ENCODE data around the gene GNAI3. TPM values are rescaled to one million over a fixed set of nuclear protein-coding genes. Genes with fewer than 3 reads are reported as not detected.
A peak's percentile ranks its signal among the peaks of the same experiment; 100 is the strongest.

The GNAI3 gene
- total and polyA plus RNA-seq, 2 of the 13 experiments (the other 11 are each of a cell fraction or from before 2014, with no cell fraction given), result 4.3 to 9.0 TPM

DNA sequence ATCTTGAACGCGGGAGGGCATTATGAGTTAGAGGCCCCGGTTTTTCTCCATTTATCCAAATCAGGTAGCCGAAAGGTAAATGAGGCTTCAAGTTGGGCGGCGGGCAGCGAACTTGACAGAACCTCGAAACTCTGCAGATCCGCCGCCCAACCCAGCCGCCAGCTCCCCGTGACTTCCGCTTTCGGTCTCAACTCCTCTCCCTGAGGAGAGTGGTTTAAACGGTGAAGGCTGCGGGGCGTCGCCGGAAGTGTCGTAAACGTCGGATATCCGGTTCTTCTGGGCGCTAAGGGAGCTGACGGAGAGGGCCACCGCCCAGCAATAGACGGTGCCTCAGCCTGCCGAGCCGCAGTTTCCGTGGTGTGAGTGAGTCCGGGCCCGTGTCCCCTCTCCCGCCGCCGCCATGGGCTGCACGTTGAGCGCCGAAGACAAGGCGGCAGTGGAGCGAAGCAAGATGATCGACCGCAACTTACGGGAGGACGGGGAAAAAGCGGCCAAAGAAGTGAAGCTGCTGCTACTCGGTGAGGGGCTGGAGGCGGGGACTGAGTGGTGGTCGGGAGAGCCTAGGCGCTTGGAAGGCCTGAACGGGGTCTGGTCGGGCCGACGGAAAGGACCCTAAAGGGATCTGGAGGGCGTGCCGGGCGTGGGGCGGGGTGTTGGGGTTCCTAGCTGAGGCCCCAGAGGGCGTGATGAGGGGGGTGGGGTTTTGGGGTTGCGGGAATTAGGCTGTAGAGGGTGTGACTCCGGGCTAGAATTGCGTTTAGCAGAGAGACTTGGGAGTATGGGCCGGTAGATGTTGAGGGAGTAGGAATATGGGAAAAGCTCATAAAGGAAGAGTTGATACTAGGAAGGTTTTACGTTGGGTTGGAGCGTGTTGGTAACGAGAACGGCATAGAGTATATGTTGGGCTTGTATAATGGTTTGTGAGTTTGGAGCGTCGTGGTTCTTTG, at the start of gene GNAI3 (continued):
- TF ChIP-seq, protein P1, sequence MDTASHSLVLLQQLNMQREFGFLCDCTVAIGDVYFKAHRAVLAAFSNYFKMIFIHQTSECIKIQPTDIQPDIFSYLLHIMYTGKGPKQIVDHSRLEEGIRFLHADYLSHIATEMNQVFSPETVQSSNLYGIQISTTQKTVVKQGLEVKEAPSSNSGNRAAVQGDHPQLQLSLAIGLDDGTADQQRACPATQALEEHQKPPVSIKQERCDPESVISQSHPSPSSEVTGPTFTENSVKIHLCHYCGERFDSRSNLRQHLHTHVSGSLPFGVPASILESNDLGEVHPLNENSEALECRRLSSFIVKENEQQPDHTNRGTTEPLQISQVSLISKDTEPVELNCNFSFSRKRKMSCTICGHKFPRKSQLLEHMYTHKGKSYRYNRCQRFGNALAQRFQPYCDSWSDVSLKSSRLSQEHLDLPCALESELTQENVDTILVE (CRISPR knock-in tag; IDR thresholded peaks at IDR 0.05), result 0 out of 2 replicates have a peak, but pooled peaks have one; percentile 18
- TF ChIP-seq AKNA (CRISPR knock-in tag; IDR thresholded peaks at IDR 0.05; ENCODE audit: borderline replicate concordance), result no peak
- no peak for TF ChIP-seq ZC3H4 (CRISPR knock-in tag; IDR thresholded peaks at IDR 0.05; ENCODE audit: borderline replicate concordance)
- TF ChIP-seq ZNF225 (CRISPR knock-in tag; IDR thresholded peaks at IDR 0.05), result no peak
- no peak for TF ChIP-seq EEA1 (CRISPR knock-in tag; IDR thresholded peaks at IDR 0.05; ENCODE audit: borderline replicate concordance)
- TF ChIP-seq, protein P2, sequence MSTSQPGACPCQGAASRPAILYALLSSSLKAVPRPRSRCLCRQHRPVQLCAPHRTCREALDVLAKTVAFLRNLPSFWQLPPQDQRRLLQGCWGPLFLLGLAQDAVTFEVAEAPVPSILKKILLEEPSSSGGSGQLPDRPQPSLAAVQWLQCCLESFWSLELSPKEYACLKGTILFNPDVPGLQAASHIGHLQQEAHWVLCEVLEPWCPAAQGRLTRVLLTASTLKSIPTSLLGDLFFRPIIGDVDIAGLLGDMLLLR (CRISPR knock-in tag; IDR thresholded peaks at IDR 0.05), result 0 out of 2 replicates have a peak, but pooled peaks have one; percentile 65
- no peak for TF ChIP-seq ZNF549 (CRISPR knock-in tag; IDR thresholded peaks at IDR 0.05)
- TF ChIP-seq ZBTB21 (CRISPR knock-in tag; IDR thresholded peaks at IDR 0.05), result peak; percentile 81; the same call in 1 of the 2 replicates
- TF ChIP-seq ZNF839 (CRISPR knock-in tag; IDR thresholded peaks at IDR 0.05; ENCODE audit: borderline replicate concordance), result no peak
- no peak for TF ChIP-seq CEBPB (IDR thresholded peaks at IDR 0.05; ENCODE audit: borderline replicate concordance, low read depth, low read length)
- TF ChIP-seq RBM22 (optimal IDR thresholded peaks at IDR 0.05; ENCODE audit: low read length), result no peak
- no peak for TF ChIP-seq FOXM1 (CRISPR knock-in tag; IDR thresholded peaks at IDR 0.05)
- peak; percentile 17; the same call in 1 of the 2 replicates for TF ChIP-seq SIX1 (CRISPR knock-in tag; IDR thresholded peaks at IDR 0.05; ENCODE audit: borderline replicate concordance)
- TF ChIP-seq ZNF629 (CRISPR knock-in tag; conservative IDR thresholded peaks at IDR 0.05), result no peak
- TF ChIP-seq ARNT (IDR thresholded peaks at IDR 0.05), result no peak
- TF ChIP-seq AHR (CRISPR knock-in tag; IDR thresholded peaks at IDR 0.05), result no peak; the same call in 1 of the 2 replicates
- TF ChIP-seq ZNF83 (CRISPR knock-in tag; IDR thresholded peaks at IDR 0.05; ENCODE audit: borderline replicate concordance), result no peak
- TF ChIP-seq SALL2 (CRISPR knock-in tag; IDR thresholded peaks at IDR 0.05), result peak; percentile 43; the same call in 1 of the 2 replicates
- TF ChIP-seq, protein P3, sequence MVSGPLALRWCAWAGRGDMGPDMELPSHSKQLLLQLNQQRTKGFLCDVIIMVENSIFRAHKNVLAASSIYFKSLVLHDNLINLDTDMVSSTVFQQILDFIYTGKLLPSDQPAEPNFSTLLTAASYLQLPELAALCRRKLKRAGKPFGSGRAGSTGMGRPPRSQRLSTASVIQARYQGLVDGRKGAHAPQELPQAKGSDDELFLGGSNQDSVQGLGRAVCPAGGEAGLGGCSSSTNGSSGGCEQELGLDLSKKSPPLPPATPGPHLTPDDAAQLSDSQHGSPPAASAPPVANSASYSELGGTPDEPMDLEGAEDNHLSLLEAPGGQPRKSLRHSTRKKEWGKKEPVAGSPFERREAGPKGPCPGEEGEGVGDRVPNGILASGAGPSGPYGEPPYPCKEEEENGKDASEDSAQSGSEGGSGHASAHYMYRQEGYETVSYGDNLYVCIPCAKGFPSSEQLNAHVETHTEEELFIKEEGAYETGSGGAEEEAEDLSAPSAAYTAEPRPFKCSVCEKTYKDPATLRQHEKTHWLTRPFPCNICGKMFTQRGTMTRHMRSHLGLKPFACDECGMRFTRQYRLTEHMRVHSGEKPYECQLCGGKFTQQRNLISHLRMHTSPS (CRISPR knock-in tag; IDR thresholded peaks at IDR 0.05; ENCODE audit: low read depth), result no peak
- TF ChIP-seq ZMAT5 (CRISPR knock-in tag; IDR thresholded peaks at IDR 0.05; ENCODE audit: borderline replicate concordance, low read depth), result no peak
